HFFc6 (cell line): ENCODE data around the gene KCP. TPM values are rescaled to one million over a fixed set of nuclear protein-coding genes. Genes with fewer than 3 reads are reported as not detected.

Experiments used
- DNase-seq: peaks from one replicate; pipeline ENCODE4 v3.0.0-alpha.2; 2018
- H3K27ac Mint-ChIP-seq: 2 replicates; pipeline ENCODE4 v1.8.0; 2020; ENCODE audit warnings: mild to moderate bottlenecking, mixed read lengths
- H3K27me3 Mint-ChIP-seq: 2 replicates; pipeline ENCODE4 v1.8.0; 2021; ENCODE audit warnings: mild to moderate bottlenecking, moderate library complexity, mixed read lengths; ENCODE audit not compliant: insufficient read depth
- H3K36me3 Mint-ChIP-seq: 2 replicates; pipeline ENCODE4 v1.8.0; 2021; ENCODE audit warnings: low read depth, mixed read lengths
- H3K4me1 Mint-ChIP-seq: 2 replicates; pipeline ENCODE4 v1.8.0; 2020; ENCODE audit warnings: low read depth, mixed read lengths
- H3K4me3 Mint-ChIP-seq: 2 replicates; pipeline ENCODE4 v1.8.0; 2020; ENCODE audit warnings: mild to moderate bottlenecking, moderate library complexity, mixed read lengths
- H3K9me3 Mint-ChIP-seq: 2 replicates; pipeline ENCODE4 v1.8.0; 2020; ENCODE audit warnings: mild to moderate bottlenecking, mixed read lengths
- CTCF ChIP-seq: fragments of 200-600 bp; sonication (generic); IDR thresholded peaks from 2 replicates; pipeline ENCODE4 v1.5.0; 2021; ENCODE audit warnings: antibody characterized with exemption, mild to moderate bottlenecking
- total RNA-seq, 6 experiments: library from RNA; stranded (reverse); fragmentation: NEBNext Ultra II Directional; extraction: Animal tissue kit (Norgen Biotek cat#: 25700); gene quantifications; 2 replicates in 1 of 6; 3 replicates in 5 of 6; pipeline ENCODE4 v1.2.3, GENCODE V29; 2021

The KCP gene
- total RNA-seq, 6 experiments from 2014 or later: 0.05 to 0.07 TPM; not detected in 4

- peak; percentile 65 for DNase-seq
- Mint-ChIP-seq H3K27me3 (peaks cover 13% of the 10 kb centered on the region), H3K9me3 (no peaks in the 10 kb centered on the region), H3K4me1 (peaks cover 57% of the 10 kb centered on the region), H3K27ac (peak within 1 kb of the TSS; percentile 98), H3K4me3 (peak within 1 kb of the TSS; percentile 96), H3K36me3 (peaks cover 20% of the 10 kb centered on the region)
- TF ChIP-seq CTCF: no peak
Observed at GRCh38 chr7:128830231-128831177, 80.0 kb downstream of the KCP start, which contains the start of gene FLNC. FLNC (plus strand) TSS chr7:128830406; CDS start chr7:128830638, 232 bp downstream.

GRCh38 chr7:128829391-128830166, 80.9 kb downstream of the KCP start:
- H3K27me3 Mint-ChIP-seq: peaks cover 13% of the 10 kb centered on the region
- H3K27ac Mint-ChIP-seq: peak overlapping the region; percentile 98
- H3K36me3 Mint-ChIP-seq: peaks cover 17% of the 10 kb centered on the region
- DNase-seq: peak; percentile 67
- peak overlapping the region; percentile 80 for H3K4me3 Mint-ChIP-seq
- no peak for TF ChIP-seq CTCF
- no peaks in the 10 kb centered on the region for H3K9me3 Mint-ChIP-seq
- H3K4me1 Mint-ChIP-seq: peaks cover 50% of the 10 kb centered on the region

- H3K4me3 Mint-ChIP-seq: peak overlapping the region; percentile 83
Observed at GRCh38 chr7:128827971-128828711, 82.4 kb downstream of the KCP start.

GRCh38 chr7:128827248-128827958, 83.1 kb downstream of the KCP start:
- Mint-ChIP-seq H3K27ac (peak overlapping the region; percentile 98), H3K36me3 (peaks cover 14% of the 10 kb centered on the region), H3K4me1 (peaks cover 37% of the 10 kb centered on the region), H3K27me3 (peaks cover 12% of the 10 kb centered on the region), H3K9me3 (no peaks in the 10 kb centered on the region), H3K4me3 (peak overlapping the region; percentile 83)
- peak; percentile 75 for DNase-seq
- TF ChIP-seq CTCF: no peak

More at GRCh38 chr7:128827971-128828711, 82.4 kb downstream of the KCP start:
- Mint-ChIP-seq H3K27ac (peak overlapping the region; percentile 98), H3K4me1 (peaks cover 37% of the 10 kb centered on the region), H3K27me3 (peaks cover 13% of the 10 kb centered on the region), H3K9me3 (no peaks in the 10 kb centered on the region), H3K36me3 (peaks cover 14% of the 10 kb centered on the region)
- DNase-seq: peak; percentile 89
- no peak for TF ChIP-seq CTCF
